ENCODE measurements around the gene ADARB2. TPM values are rescaled to one million over a fixed set of nuclear protein-coding genes. Genes with fewer than 3 reads are reported as not detected.

Gene ADARB2
- total and polyA plus RNA-seq, 10 of the 15 experiments (the other 5 are each of a cell fraction or from before 2014, with no cell fraction given): 0.02 to 4.1 (median 0.76) TPM

- ATAC-seq (no peak), DNase-seq (ENCODE audit: low read depth, low spot score) (no peak), FAIRE-seq (no peak)
- WGBS (ENCODE audit: insufficient coverage, insufficient replicate concordance, low lambda C conversion rate, missing lambda C conversion rate): 72% methylated on average over 15 of the region's 16 CpGs
- ChIA-PET POLR2A (no interaction called here), SMC1A (ENCODE audit: uncharacterized antibody, unreplicated experiment) (no interaction called here), RAD21 (ENCODE audit: unreplicated experiment) (no interaction called here), CTCF (no interaction called here)
- no peaks in the 10 kb centered on the region; a peak in 1 of 4 replicates for H3K27me3 ChIP-seq (replicated peaks in 1 of 2; ENCODE audit: control insufficient read depth in 2 of 2, insufficient read depth in 2 of 2, low read length in 1 of 2)
- H3K4me2 ChIP-seq (ENCODE audit: control insufficient read depth, insufficient read depth): no peak overlapping the region
- intact Hi-C loops (cut with micrococcal nuclease; ENCODE audit: unreplicated experiment) (no loop called here), in situ Hi-C loops (cut with MboI) (no loop called here)
- no TSS peak for BruUV-seq (replicated peaks)
- TF ChIP-seq REST (IDR thresholded peaks at IDR 0.05; ENCODE audit: low read depth, low read length): no peak
- H4K20me1 ChIP-seq (ENCODE audit: control insufficient read depth, insufficient read depth): no peaks in the 10 kb centered on the region
- no peak overlapping the region for H3K9ac ChIP-seq (ENCODE audit: control insufficient read depth, insufficient read depth, low read length)
- H2AFZ ChIP-seq (ENCODE audit: control insufficient read depth, low read depth, low read length): no peak overlapping the region
- no peak overlapping the region for H3K27ac ChIP-seq (ENCODE audit: control insufficient read depth, insufficient read depth)
- no peaks in the 10 kb centered on the region for H3K36me3 ChIP-seq (ENCODE audit: control insufficient read depth in 2 of 2, insufficient read depth in 2 of 2, low read length in 1 of 2)
- H3K79me2 ChIP-seq (ENCODE audit: control insufficient read depth, insufficient read depth, low read length): no peaks in the 10 kb centered on the region
- H3K4me3 ChIP-seq: no peak overlapping the region
- H3K9me3 ChIP-seq (replicated peaks; ENCODE audit: control insufficient read depth, insufficient read depth, low read length): no peaks in the 10 kb centered on the region
- H3K4me1 ChIP-seq (ENCODE audit: control insufficient read depth, insufficient read depth, low read length): no peaks in the 10 kb centered on the region
Measured at GRCh38 chr10:1409392-1409791, 327.9 kb downstream of the ADARB2 start.

- SMC1A ChIA-PET (ENCODE audit: uncharacterized antibody, unreplicated experiment): no interaction called here
- FAIRE-seq: no peak
Measured at GRCh38 chr10:1408651-1409367, 328.5 kb downstream of the ADARB2 start.

More at GRCh38 chr10:1408651-1409367, 328.5 kb downstream of the ADARB2 start:
- no peaks in the 10 kb centered on the region for H3K36me3 ChIP-seq (ENCODE audit: control insufficient read depth in 2 of 2, insufficient read depth in 2 of 2, low read length in 1 of 2)
- H3K4me2 ChIP-seq (ENCODE audit: control insufficient read depth, insufficient read depth): no peak overlapping the region
- no peak overlapping the region for H3K27ac ChIP-seq (ENCODE audit: control insufficient read depth, insufficient read depth)
- intact Hi-C loops (cut with micrococcal nuclease; ENCODE audit: unreplicated experiment) (no loop called here), in situ Hi-C loops (cut with MboI) (no loop called here)
- TF ChIP-seq E4F1 (IDR thresholded peaks at IDR 0.05; ENCODE audit: borderline replicate concordance, partially characterized antibody) (no peak), TCF7 (IDR thresholded peaks at IDR 0.05; ENCODE audit: borderline replicate concordance) (no peak), MAX (IDR thresholded peaks at IDR 0.05; ENCODE audit: low read depth, low read length) (no peak), TCF3 (IDR thresholded peaks at IDR 0.05; ENCODE audit: borderline replicate concordance, insufficient read depth, low read depth, low read length) (no peak)
- ATAC-seq (no peak), DNase-seq (ENCODE audit: low read depth, low spot score) (no peak)
- RAD21 ChIA-PET (ENCODE audit: unreplicated experiment): no interaction called here
- H3K9me3 ChIP-seq (replicated peaks; ENCODE audit: control insufficient read depth, insufficient read depth, low read length): no peaks in the 10 kb centered on the region
- POLR2A ChIA-PET: no interaction called here
- CTCF ChIA-PET: no interaction called here
- no peak overlapping the region for H3K4me3 ChIP-seq
- no peak overlapping the region for H2AFZ ChIP-seq (ENCODE audit: control insufficient read depth, low read depth, low read length)
- no peaks in the 10 kb centered on the region for H3K79me2 ChIP-seq (ENCODE audit: control insufficient read depth, insufficient read depth, low read length)
- no peaks in the 10 kb centered on the region for H3K4me1 ChIP-seq (ENCODE audit: control insufficient read depth, insufficient read depth, low read length)
- H3K27me3 ChIP-seq (replicated peaks in 1 of 2; ENCODE audit: control insufficient read depth in 2 of 2, insufficient read depth in 2 of 2, low read length in 1 of 2): no peaks in the 10 kb centered on the region; a peak in 1 of 4 replicates
- H3K9ac ChIP-seq (ENCODE audit: control insufficient read depth, insufficient read depth, low read length): no peak overlapping the region
- H4K20me1 ChIP-seq (ENCODE audit: control insufficient read depth, insufficient read depth): no peaks in the 10 kb centered on the region
- WGBS (ENCODE audit: insufficient coverage, insufficient replicate concordance, low lambda C conversion rate, missing lambda C conversion rate): 37% methylated on average over 16 of the region's 26 CpGs
- BruUV-seq (replicated peaks): no TSS peak

Data from GM12878 (cell line).